Thoracic aorta (tissue), 2 donors: ENCODE data around the gene LRP6. TPM values are rescaled to one million over a fixed set of nuclear protein-coding genes. Genes with fewer than 3 reads are reported as not detected.

Source experiments
- ATAC-seq: fragments of 150-250 bp; one replicate; pipeline ENCODE4 v1.8.0; 2017; ENCODE audit warnings: low read depth; ENCODE audit not compliant: insufficient number of reproducible peaks, low FRiP score
- DNase-seq: peaks from one replicate; pipeline ENCODE4 v3.0.0-alpha.2; 2020; ENCODE audit warnings: low spot score
- H3K27ac ChIP-seq, 2 donors: fragments of 200-600 bp; sonication (generic); 1 replicate in 1 of 2; 2 replicates in 1 of 2; pipeline ENCODE4 v1.5.1; 2016; ENCODE audit warnings: mild to moderate bottlenecking in 2 of 2, moderate library complexity in 2 of 2
- H3K27me3 ChIP-seq: fragments of 200-600 bp; sonication (generic); replicated peaks from 2 replicates; pipeline ENCODE4 v1.6.0; 2016; ENCODE audit warnings: mild to moderate bottlenecking; ENCODE audit not compliant: insufficient read depth
- H3K36me3 ChIP-seq: fragments of 200-600 bp; sonication (generic); one replicate; pipeline ENCODE4 v1.5.1; 2016
- H3K4me1 ChIP-seq, 2 donors: fragments of 200-600 bp; sonication (generic); 1 replicate in 1 of 2; 2 replicates in 1 of 2; pipeline versions ENCODE4 v1.5.1 to v1.6.0; 2016; ENCODE audit warnings: low read depth in 2 of 2, mild to moderate bottlenecking in 1 of 2; ENCODE audit not compliant: control insufficient read depth in 1 of 2
- H3K4me3 ChIP-seq: fragments of 200-600 bp; sonication (generic); 2 replicates; pipeline ENCODE4 v1.5.1; 2016; ENCODE audit warnings: mild to moderate bottlenecking
- H3K9me3 ChIP-seq: fragments of 200-600 bp; sonication (generic); 2 replicates; pipeline ENCODE4 v1.5.1; 2016
- CTCF ChIP-seq: fragments of 200-600 bp; sonication (generic); IDR thresholded peaks from one replicate; pipeline ENCODE4 v1.5.1; 2019; ENCODE audit warnings: antibody characterized with exemption
- total RNA-seq, 2 donors: library from RNA; depleted of rRNA; stranded (reverse); fragments of >200 nt; gene quantifications; one replicate each; pipeline versions ENCODE4 v1.1.0 to v1.2.3, GENCODE V29; 2016

Gene LRP6
- total RNA-seq, 2 donors from 2014 or later = 39.9 to 41.5 TPM

- DNase-seq = no peak
- TF ChIP-seq CTCF = no peak
- no peak for ATAC-seq
- Histone ChIP-seq H3K27ac (no peak overlapping the region), H3K36me3 (no peaks in the 10 kb centered on the region), H3K27me3 (no peaks in the 10 kb centered on the region), H3K4me3 (no peak overlapping the region), H3K4me1 (peaks cover 15 to 24% of the 10 kb centered on the region in 2 donors), H3K9me3 (no peaks in the 10 kb centered on the region)
These were observed 40.7 kb downstream of the LRP6 start for GRCh38 chr12:12226187-12226586.

- H3K4me3 ChIP-seq = no peak overlapping the region
- no peak overlapping the region for H3K27ac ChIP-seq
- peaks cover 9 to 24% of the 10 kb centered on the region in 2 donors for H3K4me1 ChIP-seq
- TF ChIP-seq CTCF = no peak
- no peaks in the 10 kb centered on the region for H3K36me3 ChIP-seq
- ATAC-seq (no peak), DNase-seq (no peak)
- no peaks in the 10 kb centered on the region for H3K9me3 ChIP-seq
- no peaks in the 10 kb centered on the region for H3K27me3 ChIP-seq
These were observed 42.5 kb downstream of the LRP6 start for GRCh38 chr12:12224240-12224940.

- DNase-seq = no peak
These were observed 45.3 kb downstream of the LRP6 start for GRCh38 chr12:12221560-12221959.

GRCh38 chr12:12219664-12220063 lies 47.2 kb downstream of the LRP6 start:
- Histone ChIP-seq H3K36me3 (no peaks in the 10 kb centered on the region), H3K4me3 (no peak overlapping the region), H3K27me3 (no peaks in the 10 kb centered on the region), H3K4me1 (peaks cover 17 to 18% of the 10 kb centered on the region in 2 donors), H3K27ac (no peak overlapping the region), H3K9me3 (no peaks in the 10 kb centered on the region)
- no peak for TF ChIP-seq CTCF
- DNase-seq = no peak
- no peak for ATAC-seq

More at GRCh38 chr12:12221560-12221959, 45.3 kb downstream of the LRP6 start:
- H3K27me3 ChIP-seq = no peaks in the 10 kb centered on the region
- no peaks in the 10 kb centered on the region for H3K36me3 ChIP-seq
- no peak overlapping the region for H3K4me3 ChIP-seq
- ATAC-seq = no peak
- H3K27ac ChIP-seq = no peak overlapping the region
- H3K9me3 ChIP-seq = no peaks in the 10 kb centered on the region
- H3K4me1 ChIP-seq = peaks cover 14 to 18% of the 10 kb centered on the region in 2 donors
- no peak for TF ChIP-seq CTCF

- Histone ChIP-seq H3K27ac (no peak overlapping the region), H3K4me3 (no peak overlapping the region), H3K9me3 (no peaks in the 10 kb centered on the region), H3K36me3 (no peaks in the 10 kb centered on the region), H3K4me1 (peaks cover 15 to 18% of the 10 kb centered on the region in 2 donors), H3K27me3 (no peaks in the 10 kb centered on the region)
- TF ChIP-seq CTCF = no peak
- DNase-seq (no peak), ATAC-seq (no peak)
These were observed 49.9 kb downstream of the LRP6 start for GRCh38 chr12:12217018-12217359.
